Spleen (tissue), 11 donors: ENCODE results near the gene CEP162. TPM values are rescaled to one million over a fixed set of nuclear protein-coding genes. Genes with fewer than 3 reads are reported as not detected.

Experiments used
- DNase-seq: peaks from one replicate; pipeline ENCODE4 v3.0.0-alpha.2; 2020
- H3K27ac ChIP-seq, 8 donors: fragments of 200-600 bp; sonication (generic) in 7 of 8; 1 replicate in 4 of 8; 2 replicates in 4 of 8; pipeline versions ENCODE4 v1.5.0 to v1.8.0; 2016 to 2021; ENCODE audit warnings: inconsistent platforms in 4 of 8, mild to moderate bottlenecking in 4 of 8, moderate library complexity in 1 of 8
- H3K27me3 ChIP-seq, 7 donors: fragments of 200-600 bp; sonication (generic) in 6 of 7; replicated peaks in 1 of 7; 1 replicate in 4 of 7; 2 replicates in 3 of 7; pipeline versions ENCODE4 v1.5.0 to v1.8.0; 2016 to 2021; ENCODE audit warnings: inconsistent platforms in 3 of 7, mild to moderate bottlenecking in 1 of 7
- H3K36me3 ChIP-seq, 6 donors: fragments of 200-600 bp; sonication (generic) in 5 of 6; 1 replicate in 4 of 6; 2 replicates in 2 of 6; pipeline versions ENCODE4 v1.5.0 to v1.8.0; 2016 to 2021; ENCODE audit warnings: inconsistent platforms in 2 of 6
- H3K4me1 ChIP-seq, 6 donors: fragments of 200-600 bp; sonication (generic) in 5 of 6; 1 replicate in 3 of 6; 2 replicates in 3 of 6; pipeline versions ENCODE4 v1.5.0 to v1.8.0; 2016 to 2021; ENCODE audit warnings: inconsistent platforms in 3 of 6
- H3K4me3 ChIP-seq, 8 donors: fragments of 200-600 bp; sonication (generic) in 7 of 8; 1 replicate in 4 of 8; 2 replicates in 4 of 8; pipeline versions ENCODE4 v1.5.0 to v1.8.0; 2016 to 2021; ENCODE audit warnings: inconsistent platforms in 4 of 8, mild to moderate bottlenecking in 4 of 8, moderate library complexity in 2 of 8
- H3K9me3 ChIP-seq, 8 donors: fragments of 200-600 bp; sonication (generic) in 7 of 8; 1 replicate in 4 of 8; 2 replicates in 4 of 8; pipeline versions ENCODE4 v1.5.0 to v1.8.0; 2016 to 2021; ENCODE audit warnings: inconsistent platforms in 4 of 8
- CTCF ChIP-seq, 11 experiments: fragments of 200-600 bp in 7 of 11; fragments of 450-650 bp in 4 of 11; sonication (generic) in 4 of 11; IDR thresholded peaks in 8 of 11; conservative IDR thresholded peaks in 3 of 11; 1 replicate in 7 of 11; 2 replicates in 4 of 11; pipeline versions ENCODE4 v1.4.0 to v1.8.0; 2016 to 2021; ENCODE audit warnings: antibody characterized with exemption in 11 of 11, inconsistent platforms in 4 of 11, mild to moderate bottlenecking in 1 of 11
- POLR2A ChIP-seq, 3 donors: fragments of 450-650 bp; IDR thresholded peaks; one replicate each; pipeline ENCODE4 v1.5.1; 2017; ENCODE audit warnings: antibody characterized with exemption in 3 of 3, mild to moderate bottlenecking in 1 of 3
- POLR2AphosphoS5 ChIP-seq, 3 donors: sonication (generic); formaldehyde crosslinking; IDR thresholded peaks; one replicate each; pipeline ENCODE4 v1.5.1; 2017; ENCODE audit warnings: antibody characterized with exemption in 3 of 3
- WGBS, 5 donors: extraction: QIAGEN DNeasy Blood & Tissue Kit in 3 of 5; methylation state at CpG; one replicate each; pipeline versions ENCODE4 v1.1.5 to v1.1.7; 2013 to 2018; 5-methylcytosine and 5-hydroxymethylcytosine counted together
- intact Hi-C: fragments of 100-400 bp; cut with DNase I; formaldehyde crosslinking; loops from one replicate; pipeline ENCODE4 v1.15.0; 2023; ENCODE audit warnings: low total_unique reads
- polyA plus RNA-seq, 3 donors: library from polyadenylated mRNA; stranded (reverse); fragments of 200-250 nt; gene quantifications; one replicate each; pipeline ENCODE4 v1.2.1, GENCODE V29; 2013
- total RNA-seq, 7 donors: library from RNA; depleted of rRNA in 3 of 7; stranded (reverse); fragments of >200 nt in 3 of 7; fragmentation: NEBNext Ultra II Directional in 4 of 7; extraction: Animal tissue kit (Norgen Biotek cat#: 25700) in 4 of 7; gene quantifications; one replicate each; pipeline versions ENCODE4 v1.1.0 to v1.2.1, GENCODE V29; 2016 to 2021
- donor health status: healthy with polysubstance abuse.
- donor health status: DM: no; HTN: no; CAD: no; lungs with moderate emphysema.
- donor health status: DM: no; HTN: no; CAD: no.
- donor health status: Bipolar disorder and iron deficiency.
- donor health status: healthy.
- donor health status: DM: no; HTN: no; CAD: no.
- donor health status: DM: yes; HTN: yes; CAD: no.

CEP162 gene
- total and polyA plus RNA-seq, 10 donors, result 5.1 to 22.8 (median 10.3) TPM

- Histone ChIP-seq H3K9me3 (no peaks in the 10 kb centered on the region), H3K27me3 (peaks cover 0 to 8% (median 0%) of the 10 kb centered on the region in 7 donors), H3K4me3 (peak overlapping the region in 1 of 8 donors; percentile 14), H3K27ac (no peak overlapping the region), H3K4me1 (no peaks in the 10 kb centered on the region), H3K36me3 (no peaks in the 10 kb centered on the region)
- intact Hi-C loops, result no loop called here
- WGBS, 5 donors, result 35 to 68% (median 55%) methylated on average over 2 of the region's 2 CpGs
- TF ChIP-seq CTCF (IDR thresholded peaks at IDR 0.05 in 8 of 11, conservative IDR thresholded peaks at IDR 0.05 in 3 of 11) (no peak), POLR2AphosphoS5 (IDR thresholded peaks at IDR 0.05) (no peak), POLR2A (IDR thresholded peaks at IDR 0.05) (no peak)
- DNase-seq, result no peak
Measured at GRCh38 chr6:84258268-84258667, 30.8 kb upstream of the CEP162 start.

- Histone ChIP-seq H3K4me1 (no peaks in the 10 kb centered on the region), H3K36me3 (no peaks in the 10 kb centered on the region), H3K27ac (no peak overlapping the region), H3K4me3 (no peak overlapping the region), H3K9me3 (no peaks in the 10 kb centered on the region), H3K27me3 (peaks cover 0 to 7% (median 0%) of the 10 kb centered on the region in 7 donors)
- DNase-seq, result no peak
- TF ChIP-seq POLR2A (IDR thresholded peaks at IDR 0.05) (no peak), POLR2AphosphoS5 (IDR thresholded peaks at IDR 0.05) (no peak), CTCF (IDR thresholded peaks at IDR 0.05 in 8 of 11, conservative IDR thresholded peaks at IDR 0.05 in 3 of 11) (no peak)
- intact Hi-C loops, result no loop called here
Measured at GRCh38 chr6:84255641-84256040, 28.2 kb upstream of the CEP162 start.

GRCh38 chr6:84253380-84253779, 25.9 kb upstream of the CEP162 start:
- Histone ChIP-seq H3K27ac (no peak overlapping the region), H3K4me1 (no peaks in the 10 kb centered on the region), H3K4me3 (no peak overlapping the region), H3K36me3 (no peaks in the 10 kb centered on the region), H3K27me3 (peaks cover 0 to 7% (median 0%) of the 10 kb centered on the region in 7 donors), H3K9me3 (no peaks in the 10 kb centered on the region)
- 85 to 95% (median 90%) methylated on average over 3 of the region's 3 CpGs for WGBS, 5 donors
- intact Hi-C loops, result no loop called here
- DNase-seq, result no peak
- TF ChIP-seq POLR2AphosphoS5 (IDR thresholded peaks at IDR 0.05) (no peak), POLR2A (IDR thresholded peaks at IDR 0.05) (no peak), CTCF (IDR thresholded peaks at IDR 0.05 in 8 of 11, conservative IDR thresholded peaks at IDR 0.05 in 3 of 11) (no peak)

GRCh38 chr6:84251891-84252539, 24.6 kb upstream of the CEP162 start:
- Histone ChIP-seq H3K9me3 (no peaks in the 10 kb centered on the region), H3K4me1 (no peaks in the 10 kb centered on the region), H3K27ac (no peak overlapping the region), H3K27me3 (peaks cover 0 to 7% (median 0%) of the 10 kb centered on the region in 7 donors), H3K4me3 (no peak overlapping the region), H3K36me3 (no peaks in the 10 kb centered on the region)
- intact Hi-C loops, result no loop called here
- DNase-seq, result no peak
- 81 to 93% (median 83%) methylated on average over 4 of the region's 4 CpGs for WGBS, 5 donors
- no peak for TF ChIP-seq POLR2A (IDR thresholded peaks at IDR 0.05)
- TF ChIP-seq CTCF (IDR thresholded peaks at IDR 0.05 in 8 of 11, conservative IDR thresholded peaks at IDR 0.05 in 3 of 11), result no peak
- no peak for TF ChIP-seq POLR2AphosphoS5 (IDR thresholded peaks at IDR 0.05)
